GM10266 (cell line): Measurements from ENCODE around the gene CDH20.

Experiments used
- DNase-seq: peaks from one replicate; pipeline ENCODE4 v3.0.0; 2012; ENCODE audit errors: extremely low spot score
- TF ChIP-seq, protein P1 (sequence below): IDR thresholded peaks from 2 replicates; pipeline ENCODE4 v1.5.1; 2012; ENCODE audit warnings: mild to moderate bottlenecking, low read depth; ENCODE audit not compliant: control insufficient read depth, insufficient read depth; ENCODE audit errors: missing control alignments

Gene CDH20

DNA sequence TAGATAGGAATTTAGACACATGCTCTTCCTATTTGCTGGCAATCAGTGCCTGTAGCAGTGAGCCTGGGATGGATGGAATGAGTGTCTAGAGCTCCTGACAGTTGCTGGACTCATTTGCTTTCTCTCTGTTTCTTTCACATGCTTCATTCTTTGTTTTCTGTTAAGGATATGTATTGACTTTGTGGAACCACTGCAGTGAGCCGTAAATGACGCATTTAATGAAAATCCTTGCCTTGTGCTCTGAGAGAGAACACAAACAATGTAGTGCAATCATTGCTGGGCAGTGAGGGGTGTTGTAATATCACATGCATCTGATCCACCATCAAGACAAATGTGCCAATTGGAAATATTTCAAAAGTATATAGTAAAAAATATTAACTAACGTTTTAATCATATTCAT is 25.2 kb upstream of the CDH20 start:
- DNase-seq = no peak
- TF ChIP-seq, protein P1, sequence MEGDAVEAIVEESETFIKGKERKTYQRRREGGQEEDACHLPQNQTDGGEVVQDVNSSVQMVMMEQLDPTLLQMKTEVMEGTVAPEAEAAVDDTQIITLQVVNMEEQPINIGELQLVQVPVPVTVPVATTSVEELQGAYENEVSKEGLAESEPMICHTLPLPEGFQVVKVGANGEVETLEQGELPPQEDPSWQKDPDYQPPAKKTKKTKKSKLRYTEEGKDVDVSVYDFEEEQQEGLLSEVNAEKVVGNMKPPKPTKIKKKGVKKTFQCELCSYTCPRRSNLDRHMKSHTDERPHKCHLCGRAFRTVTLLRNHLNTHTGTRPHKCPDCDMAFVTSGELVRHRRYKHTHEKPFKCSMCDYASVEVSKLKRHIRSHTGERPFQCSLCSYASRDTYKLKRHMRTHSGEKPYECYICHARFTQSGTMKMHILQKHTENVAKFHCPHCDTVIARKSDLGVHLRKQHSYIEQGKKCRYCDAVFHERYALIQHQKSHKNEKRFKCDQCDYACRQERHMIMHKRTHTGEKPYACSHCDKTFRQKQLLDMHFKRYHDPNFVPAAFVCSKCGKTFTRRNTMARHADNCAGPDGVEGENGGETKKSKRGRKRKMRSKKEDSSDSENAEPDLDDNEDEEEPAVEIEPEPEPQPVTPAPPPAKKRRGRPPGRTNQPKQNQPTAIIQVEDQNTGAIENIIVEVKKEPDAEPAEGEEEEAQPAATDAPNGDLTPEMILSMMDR = no peak

DNA sequence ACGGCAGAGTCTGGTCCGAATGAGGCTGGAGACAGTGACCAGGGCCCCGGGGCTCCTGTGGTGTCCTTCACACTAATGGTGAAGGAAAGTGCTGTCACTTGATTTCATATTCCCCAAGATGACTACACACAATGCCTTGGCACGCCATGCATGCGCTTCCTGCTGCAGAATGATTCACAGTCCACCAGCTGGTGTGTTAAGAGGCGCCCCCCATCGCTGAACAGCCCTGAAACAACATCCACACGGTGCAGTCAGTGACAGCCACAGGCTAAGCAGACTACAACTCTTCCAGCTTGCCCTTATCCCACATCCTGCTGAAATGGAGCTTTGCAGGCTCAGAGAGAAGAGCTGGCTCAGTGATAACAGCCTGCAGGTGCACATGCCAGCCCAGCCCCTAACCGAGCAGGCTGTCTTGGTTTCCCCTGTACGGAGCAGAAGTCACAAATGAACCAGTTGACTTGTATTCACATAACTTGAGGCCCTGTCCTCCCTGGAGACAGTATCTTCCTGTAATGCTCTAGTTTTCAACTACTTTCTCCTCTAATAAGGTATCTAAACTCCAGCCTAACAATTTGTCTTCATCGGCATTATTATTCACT is 24.3 kb upstream of the CDH20 start:
- TF ChIP-seq, protein P1 = no peak
- no peak for DNase-seq

DNA sequence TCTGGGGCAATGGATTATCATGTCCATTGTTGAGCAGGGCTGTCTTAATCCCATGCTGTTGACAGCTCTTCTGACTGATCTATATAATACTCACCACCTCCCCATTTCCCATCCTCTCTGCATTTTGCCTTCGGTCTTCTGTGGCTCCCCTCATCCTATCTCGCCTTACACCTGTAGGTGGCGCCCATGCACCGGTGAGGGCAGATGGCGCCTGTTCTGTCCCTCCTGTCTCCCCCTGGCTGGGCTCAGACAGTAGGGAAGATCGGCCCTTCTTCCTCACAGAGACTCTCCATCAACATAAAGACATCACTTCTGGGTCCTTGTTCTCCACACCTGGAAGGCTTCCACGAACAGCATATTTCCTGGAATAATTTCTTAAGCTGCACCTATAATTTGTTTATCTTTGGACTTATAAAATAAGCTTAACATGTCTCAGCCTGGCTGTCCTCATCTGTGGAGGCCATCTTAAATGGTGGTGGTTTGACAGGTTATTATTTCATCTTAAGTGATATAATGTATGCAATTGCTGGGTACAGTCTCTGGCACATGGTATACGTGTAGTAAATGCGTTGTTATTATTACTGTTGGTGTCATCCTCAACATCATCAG is 10.9 kb upstream of the CDH20 start:
- TF ChIP-seq, protein P1 = peak; percentile 84
- peak; percentile 73 for DNase-seq

DNA sequence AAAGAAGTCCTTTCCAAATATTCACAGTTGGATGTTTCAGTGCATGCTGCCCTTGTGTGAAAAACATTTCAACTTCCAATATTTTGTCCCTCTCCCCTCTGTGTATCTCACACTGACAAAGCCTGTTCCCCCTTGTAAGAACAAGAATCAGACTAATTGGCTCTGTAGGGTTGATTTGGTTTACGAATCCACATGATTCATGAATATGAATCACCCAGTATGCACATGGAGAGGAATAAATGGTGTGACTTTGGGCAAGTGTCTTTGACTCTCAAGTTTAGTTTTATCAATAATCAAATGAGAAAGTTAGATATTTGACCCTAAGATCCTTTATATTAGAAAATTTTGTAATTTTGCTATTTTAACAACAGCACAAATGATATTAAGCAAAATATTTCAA is 9.3 kb upstream of the CDH20 start:
- TF ChIP-seq, protein P1 = no peak
- no peak for DNase-seq

DNA sequence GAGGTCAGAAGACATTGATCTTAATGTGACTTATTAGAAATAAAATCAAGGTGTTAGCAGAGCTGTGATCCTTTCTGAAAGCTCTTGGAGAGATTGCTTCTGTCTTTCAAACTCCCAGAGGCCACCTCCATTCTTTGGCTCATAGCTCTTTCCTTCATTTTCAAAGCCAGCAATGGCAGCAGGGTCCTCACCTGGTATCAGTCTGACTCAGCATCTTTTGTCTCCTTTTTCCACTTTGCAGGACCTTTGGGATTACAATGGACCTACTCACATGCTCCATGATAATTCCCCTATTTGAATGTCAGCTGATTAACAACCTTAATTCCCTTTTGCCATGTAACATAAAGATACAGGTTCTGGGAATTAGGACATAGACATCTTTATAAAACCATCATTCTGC is 6.8 kb upstream of the CDH20 start:
- no peak for DNase-seq
- TF ChIP-seq, protein P1 = no peak

DNA sequence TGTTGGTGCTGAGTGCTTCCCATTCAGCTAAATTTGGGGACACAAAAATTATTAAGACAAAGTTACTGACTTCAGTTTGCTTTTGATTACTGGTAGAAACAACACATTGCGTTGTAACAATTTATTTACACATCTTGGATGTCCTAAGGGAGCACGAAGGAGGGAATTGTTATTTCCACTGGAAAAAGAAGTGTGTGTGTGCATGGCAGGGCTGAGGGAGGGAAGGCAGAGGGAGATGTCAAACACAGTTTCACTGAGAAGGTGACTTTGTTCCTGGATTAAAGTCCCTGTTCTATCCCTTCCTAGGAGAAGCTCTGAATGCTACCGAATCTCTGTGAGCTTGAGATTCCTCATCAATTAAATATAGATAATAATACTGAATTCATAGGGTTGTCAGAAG is 3.8 kb upstream of the CDH20 start:
- no peak for DNase-seq
- TF ChIP-seq, protein P1 = no peak

DNA sequence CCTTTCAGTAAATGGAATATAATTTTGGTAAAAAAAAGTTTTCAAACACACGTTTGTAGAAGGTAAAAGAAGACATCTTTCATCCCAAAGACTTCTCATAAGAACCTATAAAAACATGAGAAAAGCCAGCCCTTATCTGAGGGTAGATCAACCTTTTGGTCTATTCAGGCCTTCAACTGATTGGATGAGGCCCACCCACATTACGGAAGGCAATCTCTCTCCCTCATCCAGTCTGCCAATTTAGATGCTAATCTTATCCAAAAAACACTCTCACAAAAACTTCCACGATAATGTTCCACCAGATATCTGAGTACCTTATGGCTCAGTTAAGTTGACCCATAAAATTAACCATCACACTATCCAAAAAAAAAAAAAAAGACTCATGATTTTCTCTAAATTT is 2.2 kb upstream of the CDH20 start:
- TF ChIP-seq, protein P1 = no peak
- DNase-seq = no peak
